Mesendoderm (in vitro differentiated cells): ENCODE results near the gene TTLL10.
"Not testable (repeated sequence)": the region's sequence is repeated elsewhere in the genome, so short reads cannot be mapped to it uniquely, and the experiment has no call there.

Experiments
- DNase-seq: peaks from one replicate; pipeline ENCODE4 v3.0.0; 2013
- H2AK5ac ChIP-seq: 2 replicates; pipeline ENCODE4 v1.6.1; 2013; ENCODE audit warnings: low read length, inconsistent platforms
- H2BK120ac ChIP-seq: 2 replicates; pipeline ENCODE4 v1.6.1; 2013; ENCODE audit warnings: low read depth, mild to moderate bottlenecking, low read length, moderate library complexity, mixed read lengths
- H2BK15ac ChIP-seq: replicated peaks from 2 replicates; pipeline ENCODE4 v1.6.1; 2013; ENCODE audit warnings: low read depth, mild to moderate bottlenecking, moderate library complexity
- H2BK5ac ChIP-seq: 2 replicates; pipeline ENCODE4 v1.6.1; 2013; ENCODE audit warnings: low read length, inconsistent platforms
- H3K18ac ChIP-seq: 2 replicates; pipeline ENCODE4 v1.6.1; 2013; ENCODE audit warnings: mild to moderate bottlenecking, low read length, mixed read lengths
- H3K23ac ChIP-seq: one replicate; pipeline ENCODE4 v1.6.1; 2013; ENCODE audit warnings: low read length
- H3K27ac ChIP-seq: 2 replicates; pipeline ENCODE4 v1.5.1; 2013; ENCODE audit warnings: low read depth, mild to moderate bottlenecking, inconsistent platforms, low read length, moderate library complexity
- H3K27me3 ChIP-seq: 2 replicates; pipeline ENCODE4 v1.6.1; 2013; ENCODE audit warnings: low read length, control low read depth, mild to moderate bottlenecking, inconsistent platforms; ENCODE audit not compliant: insufficient read depth, poor library complexity
- H3K36me3 ChIP-seq: 2 replicates; pipeline ENCODE4 v1.6.1; 2013; ENCODE audit warnings: low read length, inconsistent platforms; ENCODE audit not compliant: control insufficient read depth, insufficient read depth
- H3K4ac ChIP-seq: one replicate; pipeline ENCODE4 v1.6.1; 2013; ENCODE audit warnings: low read depth, mild to moderate bottlenecking, low read length, moderate library complexity
- H3K4me1 ChIP-seq: 2 replicates; pipeline ENCODE4 v1.6.1; 2013; ENCODE audit warnings: low read depth, low read length, inconsistent platforms; ENCODE audit not compliant: control insufficient read depth
- H3K4me2 ChIP-seq: 2 replicates; pipeline ENCODE4 v1.6.1; 2013; ENCODE audit warnings: low read length
- H3K4me3 ChIP-seq: 2 replicates; pipeline ENCODE4 v1.5.1; 2013; ENCODE audit warnings: mild to moderate bottlenecking, low read length
- H3K56ac ChIP-seq: one replicate; pipeline ENCODE4 v1.6.1; 2013; ENCODE audit warnings: low read length
- H3K79me1 ChIP-seq: 2 replicates; pipeline ENCODE4 v1.6.1; 2013; ENCODE audit warnings: low read length, inconsistent platforms
- H3K79me2 ChIP-seq: 2 replicates; pipeline ENCODE4 v1.6.1; 2013; ENCODE audit warnings: mild to moderate bottlenecking, low read length; ENCODE audit not compliant: control insufficient read depth, insufficient read depth
- H3K9ac ChIP-seq: 2 replicates; pipeline ENCODE4 v1.6.1; 2013; ENCODE audit warnings: low read length, inconsistent platforms
- H4K5ac ChIP-seq: one replicate; pipeline ENCODE4 v1.6.1; 2013; ENCODE audit warnings: low read length
- H4K8ac ChIP-seq: one replicate; pipeline ENCODE4 v1.6.1; 2013; ENCODE audit warnings: low read depth, mild to moderate bottlenecking, control low read depth, low read length, moderate library complexity
- WGBS: extraction: QIAGEN DNeasy Blood & Tissue Kit; methylation state at CpG from one replicate; pipeline ENCODE4 v1.1.7; 2013; ENCODE audit warnings: low lambda C conversion rate, missing lambda C conversion rate; ENCODE audit not compliant: insufficient coverage; ENCODE audit errors: extremely low coverage; 5-methylcytosine and 5-hydroxymethylcytosine counted together

The TTLL10 gene

DNA sequence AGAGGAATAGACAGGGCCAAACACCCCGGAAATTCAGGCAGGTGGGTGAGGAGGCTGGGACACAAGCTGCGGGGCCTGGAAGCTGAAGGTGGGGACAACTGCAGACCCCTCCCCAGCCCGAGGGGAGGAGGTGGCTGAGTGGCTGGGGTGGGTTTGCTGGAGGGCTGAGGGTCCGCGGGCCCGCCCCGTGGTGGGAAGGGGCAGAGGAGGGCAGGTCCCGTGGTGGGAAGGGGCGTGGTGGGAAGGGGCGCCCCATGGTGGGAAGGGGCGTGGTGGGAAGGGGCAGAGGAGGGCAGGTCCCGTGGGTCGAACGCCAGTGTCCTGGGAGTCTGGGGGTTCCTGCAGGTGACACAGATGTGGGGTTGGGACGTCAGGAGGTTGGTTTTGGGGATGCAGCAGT lies 24.3 kb upstream of the TTLL10 start:
- no peak overlapping the region for H2BK5ac ChIP-seq
- H3K4me2 ChIP-seq, result no peak overlapping the region
- H2BK15ac ChIP-seq, result no peak overlapping the region
- no peaks in the 10 kb centered on the region for H3K27me3 ChIP-seq
- H4K5ac ChIP-seq, result no peak overlapping the region
- no peaks in the 10 kb centered on the region for H3K79me1 ChIP-seq
- H3K4ac ChIP-seq, result no peak overlapping the region
- H2AK5ac ChIP-seq, result no peak overlapping the region
- H3K23ac ChIP-seq, result no peak overlapping the region
- H3K56ac ChIP-seq, result no peak overlapping the region
- no peak overlapping the region for H4K8ac ChIP-seq
- WGBS, result no CpG with 5 or more reads among the region's 15 CpGs
- H3K4me1 ChIP-seq, result no peaks in the 10 kb centered on the region
- H3K9ac ChIP-seq, result no peak overlapping the region
- no peak for DNase-seq
- no peak overlapping the region for H3K27ac ChIP-seq
- H2BK120ac ChIP-seq, result no peak overlapping the region
- H3K79me2 ChIP-seq, result no peaks in the 10 kb centered on the region
- no peak overlapping the region for H3K18ac ChIP-seq
- H3K4me3 ChIP-seq, result no peak overlapping the region
- H3K36me3 ChIP-seq, result no peaks in the 10 kb centered on the region

GRCh38 chr1:1150100-1150499 lies 23.6 kb upstream of the TTLL10 start:
- Histone ChIP-seq H3K36me3 (no peaks in the 10 kb centered on the region), H3K79me1 (no peaks in the 10 kb centered on the region), H3K4me3 (no peak overlapping the region), H3K23ac (no peak overlapping the region), H3K56ac (no peak overlapping the region), H2BK5ac (no peak overlapping the region), H4K5ac (no peak overlapping the region), H3K4ac (no peak overlapping the region), H2AK5ac (no peak overlapping the region), H2BK15ac (no peak overlapping the region), H3K9ac (no peak overlapping the region), H3K4me2 (no peak overlapping the region), H4K8ac (no peak overlapping the region), H3K18ac (no peak overlapping the region), H3K27ac (no peak overlapping the region), H3K27me3 (no peaks in the 10 kb centered on the region), H3K79me2 (no peaks in the 10 kb centered on the region), H3K4me1 (no peaks in the 10 kb centered on the region), H2BK120ac (no peak overlapping the region)
- no CpG with 5 or more reads among the region's 12 CpGs for WGBS
- DNase-seq, result no peak

- Histone ChIP-seq H3K36me3 (no peaks in the 10 kb centered on the region), H2BK15ac (no peak overlapping the region), H3K18ac (no peak overlapping the region), H3K79me2 (no peaks in the 10 kb centered on the region), H3K56ac (no peak overlapping the region), H2BK5ac (no peak overlapping the region), H3K4ac (no peak overlapping the region), H3K4me2 (no peak overlapping the region), H3K4me1 (no peaks in the 10 kb centered on the region), H2AK5ac (no peak overlapping the region), H3K27me3 (no peaks in the 10 kb centered on the region), H3K9ac (no peak overlapping the region), H3K79me1 (no peaks in the 10 kb centered on the region), H3K27ac (no peak overlapping the region), H2BK120ac (no peak overlapping the region), H3K4me3 (no peak overlapping the region), H4K5ac (no peak overlapping the region), H4K8ac (no peak overlapping the region), H3K23ac (no peak overlapping the region)
- WGBS, result no CpG with 5 or more reads among the region's 21 CpGs
- no peak for DNase-seq
Observed at GRCh38 chr1:1151306-1151705, 22.4 kb upstream of the TTLL10 start.

DNA sequence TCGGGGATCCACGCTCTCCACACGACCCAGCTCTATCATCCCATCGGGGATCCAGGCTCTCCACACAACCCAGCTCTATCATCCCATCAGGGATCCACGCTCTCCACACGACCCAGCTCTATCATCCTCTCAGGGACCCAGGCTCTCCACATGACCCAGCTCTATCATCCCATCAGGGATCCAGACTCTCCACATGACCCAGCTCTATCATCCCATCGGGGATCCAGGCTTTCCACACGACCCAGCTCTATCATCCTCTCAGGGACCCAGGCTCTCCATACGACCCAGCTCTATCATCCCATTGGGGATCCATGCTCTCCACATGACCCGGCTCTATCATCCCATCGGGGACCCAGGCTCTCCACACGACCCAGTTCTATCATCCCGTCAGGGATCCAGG lies 21.2 kb upstream of the TTLL10 start:
- H3K79me1 ChIP-seq, H3K36me3 ChIP-seq, H3K4me3 ChIP-seq, H2AK5ac ChIP-seq, H3K9ac ChIP-seq, H4K8ac ChIP-seq, H4K5ac ChIP-seq, H3K56ac ChIP-seq, H2BK120ac ChIP-seq, H3K18ac ChIP-seq, H3K27me3 ChIP-seq, H3K4me2 ChIP-seq, DNase-seq, H3K4me1 ChIP-seq, H2BK15ac ChIP-seq, H3K79me2 ChIP-seq, H3K27ac ChIP-seq, H2BK5ac ChIP-seq, H3K23ac ChIP-seq, H3K4ac ChIP-seq: not testable (repeated sequence)
- no CpG with 5 or more reads among the region's 13 CpGs for WGBS

DNA sequence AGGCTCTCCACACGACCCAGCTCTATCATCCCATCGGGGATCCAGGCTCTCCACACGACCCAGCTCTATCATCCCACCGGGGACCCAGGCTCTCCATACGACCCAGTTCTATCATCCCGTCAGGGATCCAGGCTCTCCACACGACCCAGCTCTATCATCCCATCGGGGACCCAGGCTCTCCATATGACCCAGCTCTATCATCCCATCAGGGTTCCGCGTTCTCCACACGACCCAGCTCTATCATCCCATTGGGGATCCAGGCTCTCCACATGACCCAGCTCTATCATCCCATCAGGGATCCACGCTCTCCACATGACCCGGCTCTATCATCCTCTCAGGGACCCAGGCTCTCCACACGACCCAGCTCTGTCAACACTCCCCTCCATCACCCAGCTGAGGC lies 20.5 kb upstream of the TTLL10 start:
- not testable (repeated sequence) for DNase-seq, H3K18ac ChIP-seq, H3K27ac ChIP-seq, H3K36me3 ChIP-seq, H3K23ac ChIP-seq, H3K4ac ChIP-seq, H2AK5ac ChIP-seq, H3K79me1 ChIP-seq, H2BK5ac ChIP-seq, H2BK15ac ChIP-seq, H4K8ac ChIP-seq, H4K5ac ChIP-seq, H3K79me2 ChIP-seq, H3K27me3 ChIP-seq, H3K4me1 ChIP-seq, H3K9ac ChIP-seq, H3K4me2 ChIP-seq, H3K4me3 ChIP-seq, H2BK120ac ChIP-seq, H3K56ac ChIP-seq
- no CpG with 5 or more reads among the region's 14 CpGs for WGBS

DNA sequence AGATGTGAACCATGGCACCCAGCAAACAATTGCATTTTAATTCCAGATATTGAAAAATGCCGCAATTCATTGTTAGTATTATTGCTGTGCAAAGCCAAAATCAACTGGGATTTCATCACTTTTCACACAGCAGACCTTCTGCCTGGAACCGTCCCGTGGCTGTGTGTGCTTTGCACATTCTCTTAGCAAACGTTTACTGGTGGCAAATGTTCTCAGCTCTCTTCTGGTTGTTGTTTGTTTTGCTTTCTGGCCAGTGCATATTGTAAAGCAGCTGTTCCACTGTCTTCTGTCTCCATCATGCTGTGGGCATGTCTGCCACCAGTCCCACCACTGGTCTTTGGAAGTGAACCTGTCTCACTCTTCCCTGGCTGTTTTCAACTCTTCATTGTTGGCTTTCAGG lies 19.8 kb upstream of the TTLL10 start:
- H3K56ac ChIP-seq, result no peak overlapping the region
- H4K5ac ChIP-seq, result no peak overlapping the region
- no peak overlapping the region for H3K4ac ChIP-seq
- H3K18ac ChIP-seq, result no peak overlapping the region
- no peak overlapping the region for H3K27ac ChIP-seq
- no peak overlapping the region for H3K4me2 ChIP-seq
- no peak overlapping the region for H4K8ac ChIP-seq
- H3K79me2 ChIP-seq, result no peaks in the 10 kb centered on the region
- peaks cover 2% of the 10 kb centered on the region for H3K4me1 ChIP-seq
- no peak overlapping the region for H2BK15ac ChIP-seq
- H3K36me3 ChIP-seq, result no peaks in the 10 kb centered on the region
- no peak overlapping the region for H3K23ac ChIP-seq
- no peak overlapping the region for H3K9ac ChIP-seq
- no CpG with 5 or more reads among the region's 4 CpGs for WGBS
- no peak overlapping the region for H2BK5ac ChIP-seq
- no peak overlapping the region for H2AK5ac ChIP-seq
- no peak overlapping the region for H3K4me3 ChIP-seq
- no peaks in the 10 kb centered on the region for H3K79me1 ChIP-seq
- H2BK120ac ChIP-seq, result no peak overlapping the region
- no peaks in the 10 kb centered on the region for H3K27me3 ChIP-seq
- DNase-seq, result no peak
